T-helper 1 cell treated with Interleukin-12 subunit alpha and Interleukin-12 subunit beta and Interleukin-4 antibody, amounts not matched to agents 30 ng/mL and 1 ng/mL, for 36 hours (primary cell): ENCODE results near the gene ST8SIA6. TPM values are rescaled to one million over a fixed set of nuclear protein-coding genes. Genes with fewer than 3 reads are reported as not detected.

Experiments
- intact Hi-C: fragments of 100-400 bp; cut with micrococcal nuclease; formaldehyde crosslinking; loops from one replicate; pipeline ENCODE4 v1.15.1; 2024
- total RNA-seq: library from RNA; stranded (reverse); gene quantifications from 2 replicates; pipeline ENCODE4 v1.2.3, GENCODE V29; 2022

The ST8SIA6 gene
- total RNA-seq, 1 donor from 2014 or later = 0.34 TPM

DNA sequence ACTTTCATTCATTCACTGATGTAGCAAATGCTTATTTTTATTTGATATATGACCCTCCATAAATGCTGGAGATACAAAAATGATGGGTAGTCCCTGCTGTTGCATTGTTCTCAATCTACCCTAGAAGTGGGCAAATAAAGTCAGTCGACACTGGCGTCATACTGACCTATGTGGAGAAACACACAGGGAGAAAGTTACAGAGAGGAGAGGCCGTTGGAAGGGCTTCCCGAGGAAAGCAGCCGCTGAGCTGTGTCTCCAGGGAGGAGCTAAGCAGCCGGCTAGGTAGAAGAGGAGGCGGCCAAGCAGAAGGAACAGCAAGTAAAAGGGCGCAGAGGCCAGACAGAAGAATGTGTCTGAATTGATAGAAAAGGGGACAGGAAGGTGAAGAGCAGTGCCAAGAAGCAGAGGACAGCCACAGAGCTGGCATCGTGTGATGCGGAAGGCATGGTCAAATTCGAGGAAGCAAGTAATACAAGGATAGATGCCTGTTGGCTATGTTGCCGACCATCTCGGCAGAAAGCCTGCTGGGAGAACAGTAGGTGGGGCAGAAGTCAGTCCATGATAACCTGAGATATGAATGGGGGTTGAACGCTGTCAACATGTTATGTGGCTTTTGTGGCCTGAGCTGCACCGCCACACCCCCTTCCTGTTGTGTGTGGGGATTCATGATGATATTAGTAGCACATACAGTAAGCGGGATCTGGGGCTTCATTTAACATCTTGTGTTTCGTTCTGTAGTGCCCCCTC is 25.9 kb downstream of the ST8SIA6 start:
- intact Hi-C loops = loop anchor here (1.0 to 5.0 kb wide), 10 partner anchors 16 to 1566 kb away; partner anchors contain the start of genes ARL5B, MINDY3, PTER and RSU1

DNA sequence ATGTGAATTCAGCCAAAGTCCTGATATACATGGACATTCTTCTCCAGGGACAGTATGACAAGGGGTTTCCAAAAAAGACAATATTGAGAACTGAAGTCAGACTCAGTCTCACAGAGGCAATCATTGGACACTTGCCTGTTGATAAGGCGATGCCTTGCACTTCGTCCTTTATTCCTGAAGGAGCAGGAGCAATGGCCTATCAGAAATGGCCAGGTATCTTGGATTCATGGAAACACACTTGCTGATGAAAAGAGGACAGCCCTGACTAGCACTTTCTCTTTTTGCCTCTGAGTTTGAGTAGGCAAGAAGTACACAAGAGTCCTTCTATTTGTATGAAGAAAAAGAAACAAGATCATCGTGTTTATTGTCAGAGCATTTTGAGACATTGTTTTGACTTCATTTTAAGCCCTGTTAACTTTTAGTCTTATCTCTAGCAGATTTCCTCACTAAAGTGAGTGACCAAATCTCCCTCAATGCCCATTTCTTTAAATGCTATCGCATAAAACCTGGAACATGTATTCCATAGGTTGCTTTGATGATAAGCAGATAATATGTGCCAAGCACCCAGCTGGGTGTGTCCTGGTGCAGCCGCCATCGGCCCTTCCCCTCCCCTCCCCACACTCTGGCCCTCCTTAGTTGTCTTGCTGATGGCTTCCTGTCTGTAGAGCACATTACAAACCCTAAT is 26.6 kb downstream of the ST8SIA6 start:
- intact Hi-C loops = loop anchor here (1.0 to 5.0 kb wide), 9 partner anchors 16 to 1566 kb away; partner anchors contain the start of genes ARL5B, MINDY3, PTER and STAM

DNA sequence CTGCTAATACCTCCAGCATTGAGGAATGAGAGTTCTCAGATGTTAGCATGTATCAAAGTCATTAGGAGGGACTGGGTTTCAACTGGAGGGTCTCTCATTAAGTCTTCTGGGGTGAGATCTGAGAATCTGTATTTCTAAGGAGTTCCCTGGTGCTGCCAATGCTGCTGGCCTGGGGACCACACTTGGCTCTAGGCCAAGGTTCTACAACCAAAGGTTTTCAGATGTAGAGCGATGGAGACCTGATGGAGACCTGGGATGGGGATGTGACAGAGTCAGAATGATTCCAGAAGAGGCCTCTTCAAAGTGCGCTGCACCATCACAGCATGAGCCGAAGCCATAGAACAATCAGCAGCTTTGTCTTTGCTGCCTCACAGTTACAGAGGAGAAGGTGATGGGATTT is 27.2 kb downstream of the ST8SIA6 start:
- intact Hi-C loops = loop anchor here (5.0 kb wide), 4 partner anchors 525 to 1565 kb away; partner anchors contain the start of genes ARL5B, MINDY3 and PTER

DNA sequence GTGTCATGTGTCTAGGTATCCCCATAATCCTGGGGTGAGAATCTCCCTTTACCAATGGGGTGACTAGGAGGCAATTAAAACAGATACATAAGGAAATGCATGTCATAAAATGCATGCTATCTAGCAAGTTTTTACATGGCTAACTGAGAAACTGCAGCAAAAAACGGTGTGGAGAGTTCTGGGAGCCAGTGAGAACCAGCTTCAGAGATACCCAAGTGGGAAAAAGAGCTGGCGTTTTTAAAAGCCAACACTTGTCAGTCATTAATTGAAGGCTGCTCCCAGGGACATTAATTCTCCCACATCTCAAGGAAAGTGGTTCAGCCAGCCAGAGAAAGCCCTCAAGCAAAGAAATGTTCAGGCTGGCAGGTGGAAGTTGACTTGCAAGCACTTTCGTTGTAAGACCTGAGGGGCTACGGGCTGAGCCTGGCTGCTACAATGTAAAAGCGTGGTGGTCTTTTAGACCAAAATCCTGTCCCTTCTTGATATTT is 28.1 kb downstream of the ST8SIA6 start:
- intact Hi-C loops = loop anchor here (5.0 kb wide), 4 partner anchors 524 to 1564 kb away; partner anchors contain the start of genes ARL5B, MINDY3 and PTER

DNA sequence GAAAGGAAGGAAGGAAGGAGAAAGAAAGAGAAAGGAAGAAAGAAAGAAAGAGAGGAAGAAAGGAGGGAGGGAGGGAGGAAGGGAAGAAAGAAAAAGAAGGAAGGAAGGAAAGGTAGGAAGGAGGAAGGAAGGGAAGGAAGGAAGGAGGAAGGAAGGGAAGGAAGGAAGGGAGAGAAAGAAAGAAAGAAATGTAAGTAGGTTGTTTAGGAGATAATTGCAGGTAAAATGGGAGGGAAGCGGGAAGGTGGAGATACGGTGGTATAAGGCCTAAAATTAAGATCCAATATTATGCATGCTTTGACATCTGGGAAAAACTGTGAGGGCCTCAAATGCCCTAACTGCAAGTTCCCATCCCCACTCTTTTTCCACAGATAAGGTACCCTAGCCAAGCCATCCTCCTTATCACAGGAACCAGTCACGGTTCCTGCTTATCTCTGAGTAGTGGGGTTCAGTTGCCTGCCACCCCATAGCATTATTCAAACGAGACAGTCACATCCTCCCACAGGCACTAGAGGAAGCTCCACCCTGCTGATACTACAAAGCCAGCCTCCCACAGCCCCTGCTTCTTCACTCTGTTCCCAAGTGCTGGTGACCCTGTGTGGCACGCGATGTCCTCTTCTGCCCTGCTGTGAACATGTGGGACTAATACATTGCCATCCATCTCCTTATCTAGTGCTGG is 28.7 kb downstream of the ST8SIA6 start:
- intact Hi-C loops = loop anchor here (5.0 kb wide), 4 partner anchors 523 to 1563 kb away; partner anchors contain the start of genes ARL5B, MINDY3 and PTER

DNA sequence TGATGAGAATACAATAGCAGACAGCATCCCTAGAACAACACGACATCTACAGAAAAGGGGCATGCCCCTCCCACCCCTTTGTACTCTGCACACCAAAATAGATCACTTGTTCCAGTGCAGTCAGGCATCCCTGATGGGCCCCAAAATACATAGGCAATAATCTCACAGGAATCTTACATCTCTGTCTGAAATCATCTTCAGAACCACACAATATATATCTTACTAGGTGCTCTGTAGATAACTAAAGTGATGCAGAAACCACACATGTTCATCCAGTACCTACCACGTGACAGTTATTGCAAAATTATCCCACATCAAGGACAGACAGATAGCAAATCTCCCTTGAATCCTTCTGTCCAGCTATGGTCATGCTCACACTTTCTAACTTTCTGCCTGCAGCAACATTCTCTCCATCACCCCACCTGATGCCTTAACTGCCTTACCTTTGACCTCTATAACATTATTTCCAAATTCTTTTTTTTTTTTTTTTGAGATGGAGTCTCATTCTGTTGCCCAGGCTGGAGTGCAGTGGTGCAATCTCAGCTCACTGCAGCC is 30.7 kb downstream of the ST8SIA6 start:
- intact Hi-C loops = no loop called here

DNA sequence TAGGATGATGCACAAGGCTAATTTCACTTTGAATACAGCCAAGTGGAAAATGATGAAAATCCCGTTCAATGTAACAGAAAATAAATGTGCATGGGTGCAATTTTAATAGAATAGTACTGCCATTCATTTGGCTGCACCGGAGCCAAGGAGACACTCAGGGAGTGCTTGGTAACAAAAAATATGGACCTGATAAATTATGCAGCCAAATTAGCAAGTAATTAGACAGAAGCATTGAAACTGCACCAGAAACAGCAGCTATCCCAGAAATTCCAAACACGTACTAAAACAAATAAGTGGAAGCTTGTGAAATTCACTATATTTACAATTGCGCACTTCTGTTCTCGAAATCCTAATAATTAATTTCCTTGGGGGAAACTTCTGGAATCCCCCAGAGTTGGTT is 31.5 kb downstream of the ST8SIA6 start:
- intact Hi-C loops = no loop called here

DNA sequence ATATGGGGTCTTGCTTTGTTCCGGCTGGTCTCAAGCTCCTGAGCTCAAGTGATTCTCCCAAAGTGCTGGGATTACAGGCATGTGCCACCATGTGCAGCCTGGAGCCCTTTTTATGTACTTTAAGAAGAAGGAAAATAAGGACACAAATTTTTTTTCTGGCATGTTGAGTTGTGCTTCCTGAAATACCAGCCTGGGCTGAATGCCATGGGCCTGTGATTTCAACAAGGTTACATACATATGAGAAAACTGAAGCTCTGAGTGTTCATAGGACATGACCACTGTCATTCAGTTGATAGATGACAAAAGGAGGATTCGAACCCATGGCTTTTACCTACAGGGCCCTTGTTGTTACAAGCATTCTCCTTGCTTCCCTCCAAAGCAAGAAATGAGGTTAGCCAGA is 36.1 kb downstream of the ST8SIA6 start:
- intact Hi-C loops = no loop called here

DNA sequence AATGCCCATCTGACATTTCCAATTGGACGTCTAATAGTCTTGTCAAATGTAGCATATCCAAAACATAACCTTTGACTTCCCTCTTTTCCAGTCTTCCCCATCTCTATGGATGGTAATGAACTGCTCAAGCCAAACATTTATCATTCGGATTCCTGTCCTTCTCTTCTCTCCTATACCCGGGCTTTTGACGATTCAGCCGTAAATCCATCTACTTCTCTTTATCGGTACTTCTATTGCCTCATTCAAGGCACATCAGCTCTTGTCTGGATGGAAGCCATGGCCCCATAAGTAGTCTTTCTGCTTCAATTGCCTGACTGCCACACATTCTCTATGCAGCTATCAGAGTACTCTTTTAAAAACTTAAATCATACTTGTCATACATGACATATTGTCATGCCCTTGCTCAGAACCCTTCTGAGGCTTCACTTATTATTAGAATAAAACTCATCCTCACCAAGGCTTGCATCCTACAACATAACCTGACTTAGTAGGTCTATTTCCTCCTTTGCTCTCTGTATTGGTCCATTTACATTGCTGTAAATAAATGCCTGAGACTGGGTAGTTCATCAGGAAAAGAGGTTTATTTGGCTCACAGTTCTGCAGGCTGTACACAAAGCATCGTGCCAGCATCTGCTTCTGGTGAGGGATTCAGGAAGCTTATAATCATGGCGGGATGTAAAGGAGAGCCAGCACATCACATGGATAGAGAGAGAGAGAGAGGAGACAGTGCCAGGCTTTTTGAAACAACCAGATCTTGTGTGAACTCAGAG is 37.8 kb downstream of the ST8SIA6 start:
- intact Hi-C loops = no loop called here

DNA sequence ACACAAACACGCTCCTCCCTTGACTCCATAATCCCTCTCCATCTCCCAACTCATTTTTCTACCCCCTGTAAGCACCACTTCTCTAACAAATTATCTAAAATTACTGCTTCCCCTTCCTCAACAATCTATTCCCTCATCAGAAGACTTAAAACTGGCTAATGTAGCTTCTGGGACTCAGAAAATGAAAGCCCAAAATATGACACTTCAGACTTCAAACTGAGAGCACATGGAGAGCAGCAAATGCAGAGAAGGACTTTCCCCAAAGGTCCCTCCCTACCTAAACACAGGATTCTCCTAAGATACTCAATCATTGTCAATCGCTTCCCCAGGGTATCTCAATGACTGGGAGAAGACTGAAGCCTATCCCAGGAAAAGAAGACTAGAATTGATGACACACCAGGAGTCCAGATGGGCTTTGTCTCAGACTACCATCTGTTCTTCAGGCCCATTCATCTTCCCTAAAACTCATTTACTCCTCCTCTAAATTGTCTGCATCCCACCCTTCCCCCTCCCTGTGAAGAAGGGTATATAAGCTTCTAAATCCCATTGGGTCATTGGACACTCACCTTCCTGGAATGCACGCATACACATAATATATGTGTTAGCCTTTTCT is 39.2 kb downstream of the ST8SIA6 start:
- intact Hi-C loops = no loop called here

DNA sequence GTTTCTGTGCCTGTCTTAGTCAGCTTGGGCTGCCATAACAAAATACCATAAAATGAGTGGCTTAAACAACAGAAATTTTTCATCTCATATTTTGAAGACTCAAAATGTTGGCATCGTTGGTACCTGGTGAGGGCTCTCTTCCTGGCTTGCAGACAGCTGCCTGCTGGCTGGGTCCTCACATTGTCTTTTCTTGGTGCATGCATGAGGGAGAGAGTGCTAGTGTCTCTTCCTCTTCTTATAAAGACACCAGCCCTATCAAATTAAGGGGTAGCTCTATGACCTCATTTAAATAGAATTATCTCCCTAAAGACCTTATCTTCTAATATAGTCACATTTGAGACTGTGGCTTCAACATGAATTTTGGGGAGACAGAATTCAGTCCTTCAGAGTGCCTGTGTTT is 39.9 kb downstream of the ST8SIA6 start:
- intact Hi-C loops = loop anchor here (5.0 kb wide), 1 partner anchor 328 kb away; no protein-coding TSS in a partner anchor

DNA sequence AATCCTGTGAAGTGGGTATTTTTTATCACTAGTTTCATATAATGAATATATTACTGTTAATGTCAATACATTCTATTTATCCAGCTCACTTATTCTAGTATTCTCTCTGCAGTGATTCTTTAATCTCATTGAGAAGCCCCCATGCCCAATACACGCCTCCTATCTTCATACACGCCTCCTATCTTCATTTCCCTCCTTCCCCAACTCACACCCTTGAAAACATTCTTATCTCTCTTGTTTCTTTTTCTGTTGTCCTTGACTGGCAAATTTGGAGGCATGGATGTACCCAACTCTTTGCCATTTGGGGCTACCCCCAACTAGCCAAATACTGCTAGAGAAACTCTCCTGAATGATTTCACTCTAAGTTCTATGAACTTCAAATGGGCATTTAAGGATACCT is 40.5 kb downstream of the ST8SIA6 start:
- intact Hi-C loops = loop anchor here (5.0 kb wide), 1 partner anchor 328 kb away; no protein-coding TSS in a partner anchor

DNA sequence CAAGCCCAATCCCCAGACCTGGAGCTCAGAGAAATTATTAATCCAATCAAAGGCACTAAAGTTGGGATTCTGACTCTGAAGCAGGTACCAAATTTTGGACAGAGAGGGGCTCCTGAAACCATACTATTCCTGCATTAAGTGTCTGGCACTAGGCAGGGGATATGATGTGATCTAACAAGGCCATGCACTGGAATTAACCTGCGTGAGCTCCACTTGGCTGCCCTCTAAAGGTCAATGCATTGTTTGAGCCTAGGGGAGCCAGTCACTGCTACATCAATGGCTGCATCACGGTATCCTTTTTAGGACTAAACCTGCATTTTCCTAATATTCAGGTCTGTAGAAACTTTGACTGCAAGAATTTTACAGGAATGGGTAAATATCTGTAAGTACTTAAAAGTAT is 42.1 kb downstream of the ST8SIA6 start:
- intact Hi-C loops = loop anchor here (5.0 kb wide), 1 partner anchor 330 kb away; no protein-coding TSS in a partner anchor

DNA sequence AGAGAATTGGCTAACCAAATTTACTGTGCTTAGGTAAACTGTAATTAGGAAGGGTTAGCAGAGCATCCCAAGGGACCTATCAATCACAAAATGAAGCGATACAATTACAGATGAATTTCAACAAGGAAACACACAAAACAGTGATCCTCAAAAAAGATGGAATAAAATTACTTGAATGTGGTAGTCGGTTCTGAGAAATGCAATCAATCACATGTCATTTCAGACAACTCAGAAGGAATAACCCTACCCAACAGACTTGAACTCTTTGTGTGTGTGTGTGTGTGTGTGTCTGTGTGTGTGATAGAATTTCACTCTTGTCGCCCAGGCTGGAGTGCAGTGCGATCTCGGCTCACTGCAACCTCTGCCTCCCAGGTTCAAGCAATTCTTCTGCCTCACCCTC is 43.5 kb downstream of the ST8SIA6 start:
- intact Hi-C loops = loop anchor here (5.0 kb wide), 1 partner anchor 331 kb away; no protein-coding TSS in a partner anchor

DNA sequence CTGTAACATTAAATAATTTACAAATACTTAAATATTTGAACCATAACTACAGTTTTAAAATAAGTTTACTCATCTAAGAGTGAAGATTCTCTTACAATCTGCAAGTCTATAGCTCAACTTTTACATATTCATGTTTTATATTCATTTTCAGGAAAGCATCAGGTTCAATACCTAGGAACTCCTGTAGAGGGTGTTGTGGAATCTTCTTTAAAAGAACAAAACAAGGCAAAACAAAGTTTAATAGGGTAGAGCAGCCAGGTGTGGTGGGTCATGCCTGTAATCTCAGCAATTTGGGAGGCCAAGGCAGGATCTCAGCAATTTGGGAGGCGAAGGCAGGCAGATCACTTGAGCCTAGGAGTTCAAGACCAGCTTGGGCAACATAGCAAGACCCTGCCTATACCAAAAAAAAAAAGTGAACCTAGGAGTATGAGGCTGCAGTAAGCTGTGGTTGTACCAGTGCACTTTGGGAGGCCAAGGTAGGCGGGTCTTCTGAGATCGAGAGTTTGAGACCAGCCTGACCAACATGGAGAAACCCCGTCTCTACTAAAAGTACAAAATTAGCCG is 45.1 kb downstream of the ST8SIA6 start:
- intact Hi-C loops = loop anchor here (1.0 to 5.0 kb wide), 5 partner anchors 21 to 190 kb away; no protein-coding TSS in a partner anchor

DNA sequence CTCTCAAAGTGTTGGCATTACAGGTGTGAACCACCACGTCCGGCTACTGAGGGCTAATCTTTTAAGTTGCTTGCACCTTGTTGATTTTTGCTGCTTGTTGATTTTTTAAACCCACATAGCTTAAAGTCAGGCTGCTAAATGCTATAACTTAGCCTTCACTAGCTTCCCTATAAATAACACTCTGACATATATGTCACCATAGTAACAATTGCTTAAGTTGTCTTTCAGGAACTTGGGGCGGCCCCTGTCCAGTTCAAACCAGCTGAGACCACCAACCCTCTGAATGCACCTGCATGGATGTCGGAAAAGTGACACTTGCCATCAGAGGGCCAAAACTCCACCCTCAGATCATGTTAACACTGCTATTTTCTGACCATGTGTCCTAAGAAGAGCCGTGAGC is 47.3 kb downstream of the ST8SIA6 start:
- intact Hi-C loops = loop anchor here (5.0 kb wide), 1 partner anchor 35 kb away; no protein-coding TSS in a partner anchor

DNA sequence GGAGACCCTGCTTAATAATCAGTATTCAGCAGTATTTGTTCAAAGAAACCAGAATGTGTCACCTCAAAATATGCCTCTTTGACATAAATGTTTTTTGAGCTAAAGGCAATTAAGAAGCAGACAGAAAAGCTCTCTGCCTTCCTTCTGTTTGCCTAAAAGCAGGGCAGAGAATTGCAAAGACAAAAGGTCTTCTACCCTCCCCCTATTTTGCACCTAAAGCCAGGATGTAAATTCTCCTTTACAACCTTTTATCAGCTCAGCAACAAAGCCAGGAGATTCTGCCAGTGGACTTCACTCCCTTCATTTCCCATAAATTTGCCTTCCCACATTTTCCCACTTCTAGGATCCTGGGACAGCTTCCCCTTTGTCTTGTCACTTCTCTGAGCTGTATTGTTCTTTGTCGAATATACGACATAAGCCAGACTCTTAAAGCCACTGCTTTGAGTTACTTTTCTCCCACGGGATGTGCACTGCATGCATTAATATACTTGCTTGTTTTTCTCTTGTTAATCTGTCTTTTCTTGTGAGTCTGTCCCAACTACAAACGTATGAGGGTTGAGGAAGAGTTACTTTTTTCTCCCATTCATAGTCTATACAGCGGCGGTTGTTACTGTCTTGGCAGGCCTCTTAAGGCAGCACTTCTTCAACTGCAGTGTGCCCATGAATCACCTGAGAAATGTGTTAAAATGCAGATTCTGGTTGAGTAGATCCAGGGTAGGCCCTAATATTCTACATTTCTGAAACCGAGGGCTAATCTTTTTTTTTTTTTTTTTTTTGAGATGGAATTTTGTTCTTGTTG is 48.2 kb downstream of the ST8SIA6 start:
- intact Hi-C loops = loop anchor here (5.0 kb wide), 1 partner anchor 36 kb away; no protein-coding TSS in a partner anchor

DNA sequence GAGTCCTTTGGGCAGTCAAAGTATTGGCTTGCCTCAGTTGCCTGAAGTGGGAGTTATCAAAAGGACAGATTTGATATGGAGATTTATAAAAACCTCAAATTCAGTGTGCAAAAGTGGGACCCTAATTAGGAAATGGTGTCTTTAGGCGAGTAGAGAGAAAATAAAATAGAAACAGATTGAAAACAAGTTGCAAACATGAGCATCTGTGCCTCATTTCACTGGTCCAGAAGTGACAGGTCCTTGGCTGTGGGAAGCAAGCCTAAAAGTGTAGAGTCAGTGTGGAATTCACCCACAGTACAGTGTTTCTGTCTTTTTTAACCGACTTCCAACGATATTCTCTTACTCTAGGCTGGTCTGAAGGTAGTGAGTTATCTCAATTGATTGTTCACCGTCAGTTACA is 51.2 kb downstream of the ST8SIA6 start:
- intact Hi-C loops = no loop called here
